Psoas muscle (tissue), 8 donors: ENCODE measurements around the gene MASP2. TPM values are rescaled to one million over a fixed set of nuclear protein-coding genes. Genes with fewer than 3 reads are reported as not detected.

Experiments
- ATAC-seq, 4 donors: fragments of 200-7000 bp; cut with Tn5 transposase; one replicate each; pipeline ENCODE4 v1.9.1; 2020; ENCODE audit warnings: moderate library complexity in 3 of 4, mild to moderate bottlenecking in 2 of 4
- DNase-seq, 2 donors: peaks; one replicate each; pipeline ENCODE4 v3.0.0-alpha.2; 2020
- H3K27ac ChIP-seq: fragments of 200-600 bp; one replicate; pipeline ENCODE4 v1.8.0; 2022
- H3K27me3 ChIP-seq, 3 donors: fragments of 200-600 bp in 1 of 3; one replicate each; pipeline versions ENCODE4 v1.6.1 to v1.8.0; 2013 to 2022; ENCODE audit warnings: low read length in 2 of 3, mild to moderate bottlenecking in 2 of 3, moderate library complexity in 1 of 3; ENCODE audit not compliant: insufficient read depth in 3 of 3
- H3K36me3 ChIP-seq, 2 donors: fragments of 200-600 bp in 1 of 2; one replicate each; pipeline versions ENCODE4 v1.6.1 to v1.8.0; 2013 to 2022; ENCODE audit warnings: low read depth in 1 of 2, mild to moderate bottlenecking in 1 of 2, moderate library complexity in 1 of 2; ENCODE audit not compliant: insufficient read depth in 1 of 2
- H3K4me1 ChIP-seq: fragments of 200-600 bp; one replicate; pipeline ENCODE4 v1.8.0; 2022
- H3K4me3 ChIP-seq: fragments of 200-600 bp; one replicate; pipeline ENCODE4 v1.8.0; 2022; ENCODE audit warnings: mild to moderate bottlenecking
- H3K9me3 ChIP-seq: fragments of 200-600 bp; one replicate; pipeline ENCODE4 v1.8.0; 2022
- WGBS, 3 donors: extraction: QIAGEN DNeasy Blood & Tissue Kit; methylation state at CpG; one replicate each; pipeline versions ENCODE4 v1.1.6 to v1.1.7; 2013; 5-methylcytosine and 5-hydroxymethylcytosine counted together
- intact Hi-C, 2 donors: fragments of 100-400 bp; cut with DNase I; formaldehyde crosslinking; loops; one replicate each; pipeline versions ENCODE4 v1.11.0 to v1.14.2; 2022
- polyA plus RNA-seq, 3 donors: library from polyadenylated mRNA; stranded (reverse); fragments of 200-250 nt; gene quantifications; one replicate each; pipeline ENCODE4 v1.2.3, GENCODE V29; 2013
- total RNA-seq, 4 donors: library from RNA; stranded (reverse); fragmentation: NEBNext Ultra II Directional in 2 of 4; extraction: Animal tissue kit (Norgen Biotek cat#: 25700) in 2 of 4; gene quantifications; one replicate each; pipeline versions ENCODE4 v1.2.1 to v1.2.4, GENCODE V29; 2021 to 2023
- TF ChIP-seq, protein P1 (sequence below): fragments of 200-600 bp; IDR thresholded peaks from one replicate; pipeline ENCODE4 v1.8.0; 2022; ENCODE audit warnings: antibody characterized with exemption
- donor health status: healthy with polysubstance abuse.
- donor health status: DM: no; HTN: no; CAD: no; lungs with moderate emphysema.
- donor health status: Bipolar disorder and iron deficiency.
- donor health status: healthy.
- donor health status: DM: yes; HTN: yes; CAD: no.
- donor health status: DM: no; HTN: no; CAD: no.
- donor health status: DM: no; HTN: no; CAD: no.
- donor health status: DM: yes; HTN: yes; CAD: no.

MASP2 gene
- total and polyA plus RNA-seq, 7 donors, result 0.03 TPM; not detected in 6

DNA sequence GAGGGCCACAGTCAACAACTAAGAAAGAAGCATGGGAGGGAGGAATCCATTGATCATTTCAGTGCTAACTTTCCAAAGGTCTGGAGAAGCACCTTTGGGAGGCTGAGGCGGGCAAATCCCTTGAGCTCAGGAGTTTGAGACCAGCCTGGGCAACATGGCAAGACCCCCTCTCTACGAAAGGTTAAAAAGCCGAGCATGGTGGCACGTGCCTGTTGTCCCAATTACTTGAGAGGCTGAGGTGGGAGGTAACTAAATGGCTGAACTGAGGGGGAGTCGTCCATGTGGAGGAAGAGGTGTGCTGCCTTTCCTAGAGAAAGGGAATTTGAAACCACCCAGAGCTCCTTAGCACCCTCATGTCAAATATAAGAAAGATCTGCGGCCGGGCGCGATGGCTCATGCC, 16.2 kb downstream of the MASP2 start:
- H3K4me3 ChIP-seq, result no peak overlapping the region
- peaks cover 0 to 44% of the 10 kb centered on the region in 2 donors for H3K36me3 ChIP-seq
- H3K4me1 ChIP-seq, result peaks cover 4% of the 10 kb centered on the region
- WGBS, 3 donors, result 78 to 83% (median 78%) methylated on average over 9 of the region's 9 CpGs
- no peaks in the 10 kb centered on the region for H3K27me3 ChIP-seq
- intact Hi-C loops, result no loop called here
- H3K9me3 ChIP-seq, result no peaks in the 10 kb centered on the region
- ATAC-seq (peak in 1 of 4 donors; percentile 6), DNase-seq (no peak)
- H3K27ac ChIP-seq, result no peak overlapping the region
- TF ChIP-seq, protein P1, sequence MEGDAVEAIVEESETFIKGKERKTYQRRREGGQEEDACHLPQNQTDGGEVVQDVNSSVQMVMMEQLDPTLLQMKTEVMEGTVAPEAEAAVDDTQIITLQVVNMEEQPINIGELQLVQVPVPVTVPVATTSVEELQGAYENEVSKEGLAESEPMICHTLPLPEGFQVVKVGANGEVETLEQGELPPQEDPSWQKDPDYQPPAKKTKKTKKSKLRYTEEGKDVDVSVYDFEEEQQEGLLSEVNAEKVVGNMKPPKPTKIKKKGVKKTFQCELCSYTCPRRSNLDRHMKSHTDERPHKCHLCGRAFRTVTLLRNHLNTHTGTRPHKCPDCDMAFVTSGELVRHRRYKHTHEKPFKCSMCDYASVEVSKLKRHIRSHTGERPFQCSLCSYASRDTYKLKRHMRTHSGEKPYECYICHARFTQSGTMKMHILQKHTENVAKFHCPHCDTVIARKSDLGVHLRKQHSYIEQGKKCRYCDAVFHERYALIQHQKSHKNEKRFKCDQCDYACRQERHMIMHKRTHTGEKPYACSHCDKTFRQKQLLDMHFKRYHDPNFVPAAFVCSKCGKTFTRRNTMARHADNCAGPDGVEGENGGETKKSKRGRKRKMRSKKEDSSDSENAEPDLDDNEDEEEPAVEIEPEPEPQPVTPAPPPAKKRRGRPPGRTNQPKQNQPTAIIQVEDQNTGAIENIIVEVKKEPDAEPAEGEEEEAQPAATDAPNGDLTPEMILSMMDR, result no peak

DNA sequence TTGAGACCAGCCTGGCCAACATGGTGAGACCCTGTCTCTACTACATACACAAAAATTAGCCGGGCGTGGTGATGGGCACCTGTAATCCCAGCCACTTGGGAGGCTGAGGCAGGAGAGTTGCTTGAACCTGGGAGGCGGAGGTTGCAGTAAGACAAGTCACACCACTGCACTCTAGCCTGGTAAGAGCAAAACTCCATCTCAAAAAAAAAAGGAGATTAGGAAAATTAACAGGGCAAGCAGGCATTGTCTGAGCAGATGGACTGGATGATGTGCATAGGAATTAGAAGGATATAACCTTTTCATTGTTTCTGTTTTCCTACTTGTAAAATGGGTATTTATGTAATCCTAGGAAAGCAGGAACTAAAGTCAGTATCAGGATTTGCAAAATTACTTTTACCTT, 19.0 kb downstream of the MASP2 start:
- 92 to 95% (median 94%) methylated on average over 3 of the region's 3 CpGs for WGBS, 3 donors
- TF ChIP-seq, protein P1, result no peak
- DNase-seq (no peak), ATAC-seq (no peak)
- H3K4me1 ChIP-seq, result peaks cover 14% of the 10 kb centered on the region
- H3K27ac ChIP-seq, result no peak overlapping the region
- no peaks in the 10 kb centered on the region for H3K9me3 ChIP-seq
- peaks cover 3 to 73% of the 10 kb centered on the region in 2 donors for H3K36me3 ChIP-seq
- no peak overlapping the region for H3K4me3 ChIP-seq
- intact Hi-C loops, result no loop called here
- no peaks in the 10 kb centered on the region for H3K27me3 ChIP-seq

DNA sequence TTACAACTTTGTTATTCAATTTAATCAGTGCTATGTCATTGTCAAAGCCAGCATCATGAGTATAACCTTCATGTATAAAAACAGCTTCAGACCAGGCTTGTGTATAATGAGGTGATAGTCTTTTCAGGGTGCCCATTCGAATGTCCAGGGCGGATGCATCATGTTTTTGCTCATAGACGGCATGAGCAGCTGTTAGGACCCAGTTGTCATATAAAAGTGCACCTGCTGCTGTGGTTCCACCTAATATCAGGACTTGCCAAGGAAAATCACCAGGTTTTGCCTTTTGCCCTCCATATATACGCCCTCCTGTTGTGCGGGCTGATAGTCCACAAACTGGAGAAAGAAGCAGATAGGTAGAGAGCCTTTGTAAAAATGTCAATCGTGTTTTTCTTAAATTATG, 19.7 kb downstream of the MASP2 start:
- peaks cover 14% of the 10 kb centered on the region for H3K4me1 ChIP-seq
- H3K36me3 ChIP-seq, result peaks cover 3 to 80% of the 10 kb centered on the region in 2 donors
- 51 to 63% (median 55%) methylated on average over 6 of the region's 6 CpGs for WGBS, 3 donors
- ATAC-seq, result no peak
- intact Hi-C loops, result no loop called here
- no peak for DNase-seq
- H3K27me3 ChIP-seq, result no peaks in the 10 kb centered on the region
- TF ChIP-seq, protein P1, result no peak
- no peaks in the 10 kb centered on the region for H3K9me3 ChIP-seq
- no peak overlapping the region for H3K27ac ChIP-seq
- no peak overlapping the region for H3K4me3 ChIP-seq

DNA sequence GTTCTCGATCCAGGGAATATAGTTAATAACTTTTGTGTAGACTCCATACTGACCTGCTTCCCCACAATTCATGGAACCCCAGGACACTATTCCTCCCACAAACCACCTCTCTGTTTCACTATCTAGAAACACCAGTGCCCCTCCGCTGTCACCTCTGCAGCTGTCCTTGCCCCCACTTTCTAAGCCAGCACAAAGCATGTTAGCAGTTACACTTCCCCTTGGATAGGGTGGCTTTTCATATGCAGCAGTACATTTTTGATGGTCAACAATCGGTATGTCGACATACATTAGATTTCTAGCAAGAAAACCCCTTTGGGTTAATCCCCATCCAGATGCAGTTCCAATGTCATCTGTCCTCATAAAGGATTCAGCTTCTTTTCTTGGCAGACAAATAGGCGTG, 20.1 kb downstream of the MASP2 start:
- peaks cover 3 to 84% of the 10 kb centered on the region in 2 donors for H3K36me3 ChIP-seq

DNA sequence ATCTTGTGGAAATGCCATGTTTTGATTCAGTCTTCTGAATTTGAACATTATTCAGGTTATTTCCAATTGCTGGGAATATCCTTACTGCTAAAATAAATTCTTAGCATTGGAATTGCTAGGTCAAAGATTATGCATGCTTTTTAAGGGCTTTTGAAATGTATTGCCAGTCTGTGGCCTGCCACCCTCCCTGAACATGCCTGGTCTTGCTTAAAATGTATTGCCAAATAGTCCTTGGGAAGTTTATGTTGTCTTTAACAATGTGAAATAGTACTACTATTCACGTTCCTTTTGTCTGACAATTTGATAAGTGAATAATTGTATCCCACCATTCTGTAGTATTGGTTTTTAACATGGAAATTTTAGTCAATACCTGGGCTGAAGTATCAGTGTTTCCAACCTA, 21.0 kb downstream of the MASP2 start:
- 62 to 84% (median 72%) methylated on average over 1 of the region's 1 CpG for WGBS, 3 donors
- ATAC-seq, result no peak
- Histone ChIP-seq H3K9me3 (no peaks in the 10 kb centered on the region), H3K27ac (no peak overlapping the region), H3K4me3 (no peak overlapping the region), H3K4me1 (peaks cover 14% of the 10 kb centered on the region), H3K27me3 (no peaks in the 10 kb centered on the region), H3K36me3 (peaks cover 6 to 92% of the 10 kb centered on the region in 2 donors)
- TF ChIP-seq, protein P1, result no peak
- intact Hi-C loops, result no loop called here
- no peak for DNase-seq

More for the DNA sequence above, 20.1 kb downstream of the MASP2 start:
- TF ChIP-seq, protein P1, result no peak
- intact Hi-C loops, result no loop called here
- 78 to 88% (median 83%) methylated on average over 5 of the region's 5 CpGs for WGBS, 3 donors
- Histone ChIP-seq H3K4me1 (peaks cover 14% of the 10 kb centered on the region), H3K27ac (peak overlapping the region; percentile 21), H3K27me3 (no peaks in the 10 kb centered on the region), H3K9me3 (no peaks in the 10 kb centered on the region), H3K4me3 (no peak overlapping the region)
- DNase-seq, result no peak
- no peak for ATAC-seq
